HG02840 (cell line): Measurements from ENCODE around the gene RAX2.

Experiments
- ATAC-seq: cut with Tn5 transposase; IDR thresholded peaks from one replicate; pipeline ENCODE4 v1.9.1; 2021; ENCODE audit warnings: mild to moderate bottlenecking, moderate library complexity, moderate number of reproducible peaks; ENCODE audit not compliant: unreplicated experiment, low FRiP score

RAX2 gene

DNA sequence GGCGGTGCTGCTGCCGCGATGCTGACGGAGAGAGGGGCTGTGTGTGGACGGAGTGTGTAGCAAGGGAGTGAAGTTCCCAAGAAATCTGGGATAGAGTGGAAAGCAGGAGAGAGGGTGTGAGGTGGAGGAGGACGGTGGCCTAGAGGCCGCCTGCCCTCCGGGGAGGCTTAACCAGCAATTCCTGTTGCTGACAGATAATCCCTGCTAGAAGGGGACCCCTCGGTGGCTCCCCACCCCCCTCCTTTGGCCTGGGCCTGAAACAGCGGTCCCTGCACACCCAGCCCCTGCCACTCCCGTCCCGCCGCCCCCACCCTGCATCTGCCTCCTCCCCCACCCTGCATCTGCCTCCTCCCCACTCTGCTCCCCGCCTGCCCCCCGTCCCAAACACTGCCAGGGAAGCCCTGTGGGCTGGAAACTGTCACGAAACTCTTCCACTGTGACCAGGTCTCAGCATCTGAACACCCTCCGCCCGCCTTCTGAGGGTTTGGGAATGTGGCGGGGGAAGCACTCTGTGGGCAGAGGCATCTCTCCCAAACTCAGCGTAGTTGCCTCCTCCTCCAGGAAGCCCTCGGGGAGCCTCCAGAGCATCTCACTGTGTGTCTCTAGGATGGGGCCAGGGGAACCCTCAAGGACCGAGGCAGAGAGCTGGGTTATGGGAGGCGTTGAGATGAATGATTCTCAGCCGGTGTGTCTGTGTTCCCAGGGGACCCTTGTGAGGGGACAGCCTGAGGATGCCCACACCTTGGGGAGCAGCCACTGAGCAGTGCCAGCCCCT, 31.3 kb upstream of the RAX2 start:
- ATAC-seq: no peak

DNA sequence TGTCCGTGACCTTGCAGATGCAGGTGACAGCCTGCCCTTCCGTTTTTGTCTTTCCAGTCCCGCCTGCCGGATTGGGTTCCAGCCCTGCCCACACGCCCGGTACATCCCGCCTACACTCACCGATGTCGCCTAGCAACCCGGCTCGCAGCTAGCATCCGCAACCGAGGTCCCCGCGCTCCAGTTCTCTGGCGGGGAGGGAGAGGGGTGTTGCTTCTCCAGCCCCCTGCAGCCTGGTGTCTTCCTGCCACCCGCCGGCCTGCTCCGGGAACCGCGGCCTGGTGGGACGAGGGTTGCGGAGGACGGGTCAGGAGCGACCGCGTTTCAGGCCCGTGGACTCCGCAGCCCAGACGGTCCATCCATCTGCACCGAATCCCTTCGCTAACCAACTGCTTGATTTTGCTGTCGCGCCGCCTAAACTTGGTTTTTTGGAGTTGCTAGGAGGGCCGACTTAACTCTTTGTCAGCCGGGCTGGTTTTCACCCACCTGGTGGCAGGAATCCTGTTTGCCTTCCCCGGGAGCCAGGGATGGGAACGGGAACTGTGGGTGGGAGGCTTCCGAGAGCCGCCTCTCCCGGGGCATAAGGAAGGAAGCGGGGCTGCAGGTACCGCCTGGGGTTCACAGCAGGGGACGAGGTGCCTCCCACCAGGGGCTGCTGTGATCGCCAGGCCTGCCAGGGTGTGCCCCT, 29.5 kb upstream of the RAX2 start:
- no peak for ATAC-seq

GRCh38 chr19:3800996-3801395, 29.0 kb upstream of the RAX2 start:
- no peak for ATAC-seq

DNA sequence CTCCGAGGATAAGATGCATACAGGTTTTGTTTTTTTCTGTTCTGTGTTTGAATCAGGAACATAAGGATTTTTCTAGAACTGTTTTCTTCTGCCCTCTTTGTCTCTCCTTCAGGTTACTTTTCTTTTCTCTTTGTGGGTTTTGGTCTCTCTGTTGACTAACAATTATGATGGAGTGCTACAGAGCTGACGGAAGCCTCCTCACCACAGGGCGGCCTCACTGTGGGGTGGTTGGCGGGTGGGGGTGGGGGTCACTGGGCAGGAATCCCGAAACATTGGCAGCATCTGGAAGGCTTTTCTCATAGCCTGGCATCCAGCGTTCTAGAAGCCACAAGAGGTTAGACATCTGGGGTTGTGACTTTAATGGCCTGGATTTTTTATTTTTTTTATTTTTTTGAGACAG, 26.1 kb upstream of the RAX2 start:
- ATAC-seq: no peak

GRCh38 chr19:3796358-3796757, 24.3 kb upstream of the RAX2 start:
- ATAC-seq: no peak

DNA sequence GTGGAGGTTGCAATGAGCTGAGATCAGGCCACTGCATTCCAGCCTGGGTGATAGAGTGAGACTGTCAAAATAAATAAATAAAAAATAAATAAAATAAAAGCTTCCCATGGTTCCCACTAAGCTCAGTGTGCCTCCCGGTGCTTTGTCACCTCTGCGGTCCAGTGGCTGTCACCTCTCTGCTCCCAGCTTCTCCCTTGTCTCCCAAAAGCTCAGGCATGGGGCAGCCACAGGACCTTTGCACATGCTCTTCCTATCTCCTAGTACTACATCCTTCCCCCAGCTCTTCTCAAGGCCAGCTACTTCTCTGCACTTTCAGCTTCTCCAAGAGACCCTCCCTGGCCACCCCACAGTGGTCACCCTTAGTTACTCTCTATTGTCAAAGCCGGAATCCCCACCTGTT, 21.8 kb upstream of the RAX2 start:
- no peak for ATAC-seq

DNA sequence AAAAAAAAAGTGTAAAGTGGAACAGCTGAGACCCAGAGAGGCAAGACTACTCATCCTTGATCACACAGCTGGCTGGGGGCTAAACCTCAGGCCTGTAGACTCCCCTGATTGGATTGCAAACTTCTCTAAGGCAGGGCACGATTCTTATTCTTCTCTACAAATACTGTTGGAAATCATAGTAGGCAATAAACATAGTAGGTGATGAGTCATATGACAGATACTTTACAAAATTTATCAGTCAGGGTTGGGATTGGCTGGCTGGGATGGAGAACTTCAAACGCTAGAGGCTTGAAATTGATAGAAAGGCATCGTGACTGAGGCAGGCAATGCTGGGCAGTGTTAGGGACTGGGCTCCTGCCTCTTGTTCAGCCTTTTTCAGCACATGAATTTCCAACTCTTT, 20.1 kb upstream of the RAX2 start:
- ATAC-seq: no peak

DNA sequence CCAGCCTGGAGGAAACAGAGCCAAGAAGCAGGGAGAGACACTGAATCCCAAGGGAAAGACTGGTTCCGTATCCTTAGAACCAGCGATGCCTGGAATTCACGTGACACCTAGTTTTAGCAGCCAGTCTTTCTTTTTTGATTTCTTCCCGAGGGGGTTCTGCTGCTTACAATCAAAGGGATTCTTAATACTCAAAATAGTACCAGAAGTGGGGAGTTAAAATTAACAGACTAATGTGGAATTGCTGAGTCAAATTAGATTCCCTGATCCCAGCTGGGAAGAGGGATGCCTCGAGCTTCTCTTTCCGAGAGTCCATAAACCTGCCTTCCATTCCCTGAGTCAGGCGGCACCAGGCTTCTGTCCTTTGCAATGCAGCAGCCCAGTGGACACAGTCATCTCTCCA, 18.9 kb upstream of the RAX2 start:
- no peak for ATAC-seq

DNA sequence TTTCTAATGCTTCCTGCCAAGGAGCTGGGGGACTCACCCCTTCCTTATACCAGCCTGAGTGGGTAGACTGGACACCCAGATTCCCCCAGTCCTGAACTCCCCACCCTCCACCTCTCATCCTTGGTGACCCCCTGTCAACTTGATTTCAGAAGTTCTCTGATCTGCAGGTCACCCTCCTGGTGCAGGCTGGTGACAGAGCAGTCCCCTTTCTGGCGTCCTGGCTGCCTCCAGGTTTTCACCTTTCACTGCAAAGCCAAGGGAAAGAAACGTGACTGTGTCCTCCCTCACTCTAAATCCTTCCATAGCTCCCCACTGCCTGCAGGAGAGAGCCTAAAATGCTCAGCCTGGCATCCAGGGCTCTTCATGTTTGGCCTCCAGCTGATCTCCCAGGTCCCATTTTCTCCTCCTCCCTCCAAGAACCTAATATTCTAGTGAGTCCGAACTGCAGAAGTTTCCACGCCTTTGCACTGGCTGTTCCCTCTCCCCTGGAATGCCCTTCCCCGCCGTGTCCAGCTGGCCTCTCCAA, 18.2 kb upstream of the RAX2 start:
- no peak for ATAC-seq

- no peak for ATAC-seq
These were observed 17.2 kb upstream of the RAX2 start for GRCh38 chr19:3788996-3789778.

DNA sequence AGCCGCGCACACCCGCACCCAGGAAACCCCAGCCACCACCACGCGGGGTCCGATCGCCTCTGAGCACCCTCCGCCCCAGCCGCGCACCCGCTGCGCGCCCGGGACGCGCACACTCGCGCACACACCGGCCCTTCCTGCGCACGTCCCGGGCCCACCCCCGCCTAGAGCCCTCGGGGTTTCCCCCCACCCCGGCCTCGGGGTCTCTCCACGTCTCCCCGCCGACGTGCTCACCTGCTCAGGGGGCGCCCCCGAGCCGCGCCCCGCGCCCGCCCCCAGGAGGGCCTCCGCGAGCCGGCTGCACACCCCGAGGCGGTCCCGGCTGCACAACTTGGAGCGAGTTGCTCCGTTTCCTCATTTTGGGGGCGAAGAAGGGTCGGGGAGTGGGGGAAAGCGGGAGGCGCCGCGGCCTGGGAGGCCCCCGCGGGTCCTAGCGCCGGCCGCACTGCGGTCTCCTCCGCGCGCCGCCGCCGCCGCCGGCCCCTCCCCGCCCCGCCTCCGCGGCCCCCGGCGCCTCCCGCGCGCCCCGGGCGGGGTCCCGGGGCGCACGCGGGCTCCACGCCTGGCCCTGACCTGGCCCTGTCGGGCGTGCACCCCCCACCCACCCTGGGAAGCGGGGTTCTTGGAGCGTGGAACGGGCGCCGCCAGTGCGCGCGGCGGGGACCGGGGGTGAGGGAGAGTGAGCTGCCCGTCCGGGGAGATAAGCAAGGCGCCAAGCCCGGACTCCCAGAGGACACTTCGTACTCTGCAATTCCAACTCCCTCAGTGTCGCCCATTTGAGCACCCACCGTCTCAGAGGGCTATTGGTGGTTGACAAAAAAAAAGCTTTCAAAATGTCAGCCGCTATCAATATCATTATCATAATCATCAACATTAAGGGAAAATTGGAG, 14.2 kb upstream of the RAX2 start, which contains the start of gene MATK:
TSS of gene MATK (minus strand) at position 444 of the 887 bp plus-strand sequence. CDS start 1,246 bp downstream, outside the sequence.
- no peak for ATAC-seq

- no peak for ATAC-seq
These were observed 13.5 kb upstream of the RAX2 start for GRCh38 chr19:3785451-3785937.

DNA sequence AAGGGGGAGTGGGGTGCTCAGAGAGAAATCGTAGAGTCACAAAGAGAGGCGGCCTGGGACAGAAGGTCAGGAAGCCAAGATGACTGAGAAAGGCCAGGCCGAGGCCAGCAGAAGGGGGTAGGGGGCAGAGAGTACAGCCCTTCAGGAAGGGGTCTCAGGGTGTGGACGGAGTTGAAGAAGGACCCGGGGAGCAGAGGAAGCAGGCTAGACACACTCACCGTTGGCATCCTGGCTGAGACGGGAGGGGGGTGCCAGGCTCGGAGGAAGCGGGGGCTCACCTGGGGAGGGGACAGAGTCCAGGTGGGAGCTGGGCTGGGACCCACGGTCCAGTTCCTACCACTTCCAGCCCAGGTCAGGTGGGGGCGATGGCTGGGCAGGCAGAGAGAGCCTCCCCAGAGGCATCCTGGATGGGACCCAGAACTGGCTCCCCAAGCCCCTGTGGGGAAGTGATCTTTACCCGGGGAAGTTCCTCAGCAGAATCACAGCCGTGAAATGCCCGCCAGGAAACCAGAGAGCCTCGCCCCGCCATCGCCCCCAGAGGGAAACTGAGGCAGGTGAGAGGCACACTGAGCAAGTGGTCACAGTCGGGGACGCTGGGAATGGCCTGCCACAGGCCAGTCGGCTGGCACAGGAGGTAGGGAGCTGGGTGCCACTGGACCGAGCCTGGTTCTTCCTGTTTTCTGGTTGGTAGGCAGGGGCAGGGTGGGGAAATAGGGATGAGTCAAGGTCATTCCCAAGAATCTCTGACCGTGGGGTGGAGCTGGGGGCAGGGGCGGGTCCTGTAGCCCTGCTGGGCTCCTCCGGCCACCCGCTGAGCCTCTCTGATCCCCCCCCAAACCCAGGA, 12.8 kb upstream of the RAX2 start:
- ATAC-seq: no peak

GRCh38 chr19:3783660-3784584, 11.9 kb upstream of the RAX2 start:
- no peak for ATAC-seq

- no peak for ATAC-seq
These were observed 10.9 kb upstream of the RAX2 start for GRCh38 chr19:3782903-3783302.

DNA sequence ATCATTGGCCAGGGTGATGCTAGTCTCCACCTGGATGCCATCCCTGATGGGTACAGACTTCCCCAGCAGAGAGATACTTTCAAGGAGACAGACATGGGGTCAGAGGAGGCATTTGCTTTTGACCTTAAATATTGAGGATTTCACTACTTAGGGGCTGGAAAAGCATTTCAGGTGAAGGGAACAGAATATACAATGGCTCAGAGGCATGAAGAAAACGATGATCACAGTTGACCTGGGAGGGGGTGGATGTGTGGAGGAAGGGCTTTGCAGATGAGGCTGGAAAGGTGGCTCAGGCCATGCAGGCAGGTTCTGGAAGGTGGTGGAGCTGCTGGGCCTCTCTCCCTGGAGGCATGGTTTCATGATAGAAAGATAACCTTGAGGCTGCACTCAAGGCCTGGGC, 10.3 kb upstream of the RAX2 start:
- no peak for ATAC-seq

- ATAC-seq: no peak
These were observed 9.6 kb upstream of the RAX2 start for GRCh38 chr19:3781603-3782002.

- no peak for ATAC-seq
These were observed 8.8 kb upstream of the RAX2 start for GRCh38 chr19:3780786-3781304.
